HG03103 (cell line): ENCODE data around the gene DDX47.
A peak's percentile ranks its signal among the peaks of the same experiment; 100 is the strongest.
"Not testable (repeated sequence)": the region's sequence is repeated elsewhere in the genome, so short reads cannot be mapped to it uniquely, and the experiment has no call there.

Experiments
- ATAC-seq: cut with Tn5 transposase; IDR thresholded peaks from one replicate; pipeline ENCODE4 v1.9.1; 2021; ENCODE audit warnings: low read depth; ENCODE audit not compliant: unreplicated experiment

Gene DDX47

DNA sequence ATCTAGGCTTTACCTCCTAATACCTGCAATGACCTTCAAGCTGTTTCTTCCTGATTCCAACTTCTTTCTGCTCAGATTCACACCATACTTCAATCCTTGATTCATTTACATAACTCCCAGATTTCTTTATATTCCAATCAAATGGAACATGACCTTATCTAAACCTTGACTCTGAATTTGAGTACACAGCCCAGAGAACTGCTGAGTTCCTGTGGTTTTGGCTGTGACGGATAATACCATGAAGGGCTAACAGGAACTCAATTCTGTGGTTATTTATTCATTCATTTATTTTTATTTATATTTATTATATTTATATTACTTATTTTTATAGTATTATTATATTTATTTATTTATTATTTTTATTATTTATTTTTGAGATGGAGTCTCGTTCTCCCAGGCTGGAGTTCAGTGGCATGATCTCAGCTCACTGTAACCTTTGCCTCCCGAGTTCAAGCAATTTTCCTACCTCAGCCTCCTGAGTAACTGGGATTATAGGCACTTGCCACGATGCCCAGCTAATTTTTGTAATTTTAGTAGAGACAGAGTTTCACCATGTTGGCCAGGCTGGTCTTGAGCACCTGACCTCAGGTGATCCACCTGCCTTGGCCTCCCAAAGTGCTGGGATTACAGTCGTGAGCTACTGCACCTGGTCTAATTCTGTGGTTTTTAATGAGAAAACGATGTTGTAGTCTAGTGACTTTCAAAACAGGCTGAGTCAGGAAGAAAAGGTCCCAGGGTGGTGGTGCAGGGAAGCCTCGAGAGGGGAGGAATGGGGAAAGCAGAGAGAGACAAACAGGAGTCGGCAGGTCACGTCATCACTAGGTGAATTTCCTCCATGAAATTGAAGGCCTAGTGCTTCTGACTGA lies 16.0 kb upstream of the DDX47 start:
- no peak for ATAC-seq

DNA sequence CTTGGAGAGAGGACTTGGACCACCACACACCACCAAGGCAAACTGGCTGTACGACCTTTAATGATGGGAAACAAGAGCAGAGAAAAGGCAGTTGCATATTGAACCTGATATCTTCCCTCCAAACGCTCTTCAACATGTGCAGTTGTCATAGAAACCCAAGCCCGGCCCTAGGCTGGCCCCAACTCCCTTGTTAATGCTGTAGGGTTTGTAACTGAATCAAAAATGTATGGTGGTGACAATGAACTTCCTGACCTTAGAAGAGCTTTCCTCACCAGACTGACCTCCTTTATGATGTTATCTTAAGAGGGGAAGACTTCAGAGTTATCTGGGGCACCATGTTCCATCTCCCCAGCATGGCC lies 15.4 kb upstream of the DDX47 start:
- no peak for ATAC-seq

DNA sequence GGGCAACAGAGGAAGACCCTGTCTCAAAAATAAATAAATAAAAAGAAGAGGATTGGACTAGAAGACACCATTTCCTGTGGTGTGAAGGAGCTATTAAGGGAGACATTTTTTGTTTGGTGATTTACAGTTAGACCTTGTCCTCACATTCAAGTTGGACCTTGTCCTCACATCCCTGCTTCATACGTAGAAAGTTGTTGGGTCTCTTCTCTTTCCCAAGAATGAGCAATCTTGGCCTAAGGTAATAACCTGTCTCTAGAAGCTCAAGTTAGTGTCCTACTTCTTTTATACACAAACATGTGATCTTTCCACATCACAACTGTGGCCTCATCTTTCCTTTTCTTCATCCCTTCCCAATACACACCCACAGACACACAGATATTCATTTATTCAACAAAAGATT lies 14.7 kb upstream of the DDX47 start:
- no peak for ATAC-seq

DNA sequence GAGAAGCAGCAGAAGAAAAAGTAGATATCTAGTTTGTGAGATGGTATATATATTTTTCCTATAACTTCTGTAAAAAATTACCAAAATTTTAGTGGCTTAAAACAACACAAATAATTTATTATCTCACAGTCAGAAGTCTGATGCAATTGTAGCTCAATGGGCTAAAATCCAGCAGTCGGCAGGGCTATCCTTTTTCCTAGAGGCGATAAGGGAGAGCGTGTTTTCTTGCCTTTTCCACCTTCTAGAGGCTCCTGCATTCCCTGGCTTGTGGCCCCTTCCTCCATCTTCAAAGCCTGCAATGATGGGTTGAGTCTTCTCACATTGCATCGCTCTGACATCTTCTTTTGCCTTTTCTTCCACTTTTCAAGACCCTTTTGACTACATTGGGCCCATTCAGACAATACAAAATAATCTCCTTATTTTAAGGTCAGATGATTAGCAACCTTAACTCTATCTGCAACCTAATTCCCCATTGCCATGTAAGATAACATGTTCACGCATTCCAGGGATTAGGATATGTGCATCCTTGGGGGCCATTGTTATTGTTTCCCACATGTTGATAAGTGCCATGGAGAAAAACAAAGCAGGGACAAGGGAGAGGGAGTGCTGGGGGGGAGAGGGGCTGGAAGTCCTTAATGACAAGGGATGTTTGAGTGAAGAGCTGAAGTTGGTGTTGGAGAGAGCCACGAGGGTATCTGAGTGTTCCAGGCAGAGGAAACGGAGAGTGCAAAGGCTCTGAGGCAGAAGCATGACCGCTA lies 13.8 kb upstream of the DDX47 start:
- no peak for ATAC-seq

DNA sequence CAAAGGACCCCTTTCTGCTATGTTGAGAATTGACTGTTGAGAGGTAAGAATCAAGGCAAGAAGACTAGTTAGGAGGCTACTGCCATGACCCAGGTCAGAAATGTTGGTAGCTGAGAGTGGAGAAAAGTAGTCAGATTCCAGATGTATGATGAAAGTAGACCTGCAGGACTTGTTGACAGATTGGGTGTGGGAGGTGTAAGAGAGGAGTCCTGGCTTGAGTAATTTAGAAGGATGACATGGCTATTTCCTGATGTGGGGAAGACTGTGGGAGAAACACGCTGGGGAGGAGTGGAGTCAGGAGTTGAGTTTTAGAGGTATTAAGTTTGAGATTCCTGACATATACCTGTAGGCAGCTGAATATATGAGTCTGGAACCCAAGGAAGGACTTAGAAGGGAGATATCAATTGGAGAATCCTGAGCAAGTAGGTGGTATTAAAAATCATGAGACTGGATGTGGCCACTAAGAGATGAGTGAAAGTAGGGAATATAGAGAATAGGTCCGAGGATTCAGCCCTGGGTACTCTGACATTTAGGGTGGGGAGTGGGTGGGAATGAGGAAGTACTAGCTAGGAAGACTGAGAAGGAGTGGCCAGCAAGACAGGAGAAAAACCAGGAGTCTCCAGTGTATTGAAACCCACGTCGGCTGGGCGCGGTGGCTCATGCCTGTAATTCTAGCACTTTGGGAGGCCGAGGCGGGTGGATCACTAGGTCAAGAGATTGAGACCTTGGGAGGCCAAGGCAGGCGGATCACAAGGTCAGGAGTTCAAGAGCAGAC lies 12.6 kb upstream of the DDX47 start:
- no peak for ATAC-seq

DNA sequence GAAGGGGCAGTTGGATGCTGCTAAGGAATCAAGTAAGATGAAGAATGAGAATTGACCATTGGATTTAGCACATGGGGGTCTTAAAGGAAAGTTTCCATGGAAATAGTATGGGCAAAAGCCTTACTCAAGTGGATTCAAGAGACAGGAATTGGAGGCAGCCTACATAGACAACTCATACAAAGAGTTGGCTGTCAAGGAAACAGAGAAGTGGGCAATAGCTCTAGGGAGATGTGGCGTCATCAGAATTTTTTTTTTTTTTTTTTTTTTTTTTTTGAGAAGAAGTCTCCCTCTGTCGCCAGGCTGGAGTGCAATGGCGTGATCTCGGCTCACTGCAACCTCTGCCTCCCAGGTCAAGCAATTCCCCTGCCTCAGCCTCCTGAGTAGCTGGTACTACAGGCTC lies 11.5 kb upstream of the DDX47 start:
- ATAC-seq, result not testable (repeated sequence)

DNA sequence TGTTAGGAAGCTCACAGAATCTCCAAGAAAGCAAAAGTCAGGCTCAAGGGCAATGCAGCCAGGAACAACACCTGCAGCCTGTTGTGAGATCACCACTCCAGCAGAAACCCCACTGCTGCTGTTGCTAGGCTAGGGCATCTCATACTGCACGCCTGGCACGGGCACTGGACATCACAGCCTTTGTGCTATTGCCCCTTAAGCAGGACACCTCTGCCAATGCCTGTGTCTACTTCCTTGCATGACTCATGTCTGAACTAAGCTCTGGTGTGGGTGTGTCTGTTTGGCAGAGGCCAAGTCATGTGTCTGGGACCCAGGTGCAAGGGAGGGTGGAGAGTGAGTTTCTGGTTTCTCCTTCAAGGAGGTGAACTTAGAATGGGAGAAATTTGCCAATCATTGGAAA lies 10.0 kb upstream of the DDX47 start:
- ATAC-seq, result peak; percentile 75

DNA sequence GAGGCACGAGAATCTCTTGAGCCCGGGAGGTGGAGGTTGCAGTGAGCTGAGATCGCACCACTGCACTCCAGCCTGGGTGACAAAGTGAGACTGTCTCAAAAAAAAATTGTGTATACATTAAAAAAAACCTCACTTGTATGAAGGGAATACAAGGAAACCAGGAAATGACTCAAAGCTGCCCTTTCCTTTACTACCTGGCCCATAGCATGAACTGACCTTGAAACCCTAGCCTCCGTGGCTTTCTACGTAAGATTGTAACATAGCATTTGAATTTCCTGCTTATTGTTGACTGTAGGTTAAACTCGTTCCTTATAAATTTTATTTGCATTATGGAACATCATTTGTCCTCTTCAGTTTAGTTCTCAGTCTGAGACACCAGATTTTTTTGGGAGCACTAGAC lies 9.1 kb upstream of the DDX47 start:
- no peak for ATAC-seq

DNA sequence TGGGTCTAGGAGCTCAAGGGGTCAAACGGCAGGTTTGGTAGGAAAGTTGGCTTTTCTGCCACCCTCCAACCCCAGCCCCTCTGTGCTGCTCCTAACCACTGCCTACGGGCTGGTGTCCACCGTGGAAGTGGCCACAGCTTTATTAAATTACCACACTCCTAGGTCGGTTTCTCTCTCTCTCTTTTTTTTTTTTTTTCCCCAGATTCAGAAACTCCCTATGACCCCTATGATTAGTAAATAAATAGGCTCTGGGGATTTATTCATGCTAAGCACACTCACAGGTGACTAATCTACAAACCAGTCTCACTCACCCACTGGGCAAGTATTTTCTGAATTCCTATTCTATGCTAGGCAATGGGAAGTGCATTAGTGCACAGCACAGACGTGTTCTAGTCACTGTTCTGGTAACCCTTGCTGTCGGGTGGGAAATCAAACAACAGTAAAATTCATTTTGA lies 8.7 kb upstream of the DDX47 start:
- no peak for ATAC-seq

DNA sequence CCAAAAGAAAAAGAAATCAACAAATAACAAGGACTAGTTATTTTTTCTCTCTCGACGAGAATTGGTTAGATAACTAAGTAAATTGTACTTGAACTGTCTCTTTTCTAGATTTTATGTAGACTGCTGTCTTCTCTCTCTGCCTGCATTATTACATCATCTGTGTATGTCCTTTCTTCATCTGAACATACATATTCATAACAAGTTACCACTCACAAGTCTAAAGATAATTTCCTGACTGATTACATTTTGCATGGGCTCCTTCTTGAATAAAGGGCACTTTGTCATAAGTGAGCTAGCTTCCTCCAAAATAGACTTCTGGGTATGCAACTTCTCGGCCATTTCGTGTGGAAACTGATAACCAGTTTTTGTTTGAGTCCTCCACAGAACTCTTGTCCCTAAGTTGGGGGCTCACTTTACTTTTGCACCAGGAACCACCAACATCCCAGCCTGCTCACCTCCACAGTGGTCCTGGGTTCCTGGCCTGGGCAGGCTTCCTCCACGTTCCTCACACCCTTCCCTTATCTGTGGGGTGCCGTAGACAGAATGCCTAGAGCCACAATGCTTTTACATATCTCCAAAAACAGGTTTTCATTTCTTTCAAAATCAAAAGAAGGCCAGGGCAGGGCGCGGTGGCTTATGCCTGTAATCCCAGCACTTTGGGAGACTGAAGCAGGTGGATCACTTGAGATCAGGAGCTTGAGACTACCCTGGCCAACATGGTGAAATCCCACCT lies 6.2 kb upstream of the DDX47 start:
- no peak for ATAC-seq

DNA sequence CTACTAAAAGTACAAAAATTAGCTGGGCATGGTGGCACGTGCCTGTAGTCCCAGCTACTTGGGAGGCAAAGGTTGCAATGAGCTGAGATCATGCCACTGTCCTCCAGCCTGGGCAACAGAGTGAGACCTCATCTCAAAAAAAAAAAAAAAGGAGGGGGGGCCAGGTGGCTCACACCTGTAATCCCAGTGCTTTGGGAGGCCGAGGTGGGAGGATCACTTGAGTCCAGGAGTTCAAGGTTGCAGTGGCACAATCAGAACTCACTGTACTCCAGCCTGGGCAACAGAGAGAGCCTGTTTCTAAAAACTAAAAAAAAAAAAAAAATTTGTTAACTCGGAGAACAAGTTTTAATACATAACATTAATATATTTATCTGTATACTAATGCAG lies 5.6 kb upstream of the DDX47 start:
- ATAC-seq, result not testable (repeated sequence)

DNA sequence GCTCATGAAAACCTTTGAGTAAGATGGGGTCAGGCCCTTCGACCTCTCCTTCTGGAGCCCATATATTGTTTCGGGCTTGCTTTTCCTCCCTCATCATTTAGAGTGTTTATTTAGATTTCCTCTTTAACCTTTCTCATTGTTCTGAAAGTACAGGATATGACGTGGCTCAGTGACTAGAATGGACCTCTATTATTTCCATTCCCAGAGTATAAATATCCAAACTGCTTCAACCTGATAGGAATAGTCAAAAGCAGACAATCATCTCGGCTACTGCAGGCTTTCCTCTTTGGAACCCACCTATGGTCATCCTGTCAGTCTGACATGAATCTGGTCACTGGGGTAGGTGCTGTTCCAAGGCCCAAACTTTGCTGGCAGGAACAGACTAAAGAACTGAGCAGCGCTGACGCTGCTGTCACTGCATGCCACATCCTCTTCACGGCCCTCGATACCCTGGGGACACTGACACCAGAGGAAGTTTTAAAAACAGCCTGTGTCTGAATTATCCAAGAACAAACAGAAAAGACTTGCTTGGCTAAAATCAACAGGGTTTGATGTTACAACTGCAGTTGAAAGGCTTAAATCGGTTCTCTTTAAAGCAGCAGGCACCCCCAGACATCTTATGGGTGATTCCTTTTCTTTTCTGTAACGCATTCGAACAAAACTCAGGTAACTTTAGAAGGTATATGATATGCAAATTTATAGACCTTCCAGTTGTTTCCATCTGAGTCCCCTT lies 5.0 kb upstream of the DDX47 start:
- peak; percentile 71 for ATAC-seq

DNA sequence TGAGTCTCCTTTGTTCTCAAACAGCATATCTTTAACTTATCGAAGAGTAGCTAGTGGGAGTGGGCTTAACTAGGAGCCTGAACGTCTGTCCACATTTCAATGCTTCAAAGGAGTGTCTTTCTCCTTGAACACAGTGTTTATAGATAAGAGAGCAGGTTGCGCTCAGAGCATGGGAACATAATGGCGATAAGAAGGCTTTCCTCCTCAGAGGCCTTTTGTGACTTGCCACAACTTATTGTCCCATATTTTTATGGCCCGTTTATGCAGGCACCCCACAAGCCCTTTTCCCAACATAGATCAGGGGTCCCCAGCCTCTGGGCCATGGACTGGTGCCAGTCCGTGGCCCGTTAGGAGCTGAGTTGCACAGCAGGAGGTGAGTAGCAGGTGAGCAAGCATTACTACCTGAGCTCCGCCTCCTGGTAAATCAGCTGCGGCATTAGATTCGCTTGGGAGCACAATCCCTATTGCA lies 2.6 kb upstream of the DDX47 start:
- no peak for ATAC-seq

DNA sequence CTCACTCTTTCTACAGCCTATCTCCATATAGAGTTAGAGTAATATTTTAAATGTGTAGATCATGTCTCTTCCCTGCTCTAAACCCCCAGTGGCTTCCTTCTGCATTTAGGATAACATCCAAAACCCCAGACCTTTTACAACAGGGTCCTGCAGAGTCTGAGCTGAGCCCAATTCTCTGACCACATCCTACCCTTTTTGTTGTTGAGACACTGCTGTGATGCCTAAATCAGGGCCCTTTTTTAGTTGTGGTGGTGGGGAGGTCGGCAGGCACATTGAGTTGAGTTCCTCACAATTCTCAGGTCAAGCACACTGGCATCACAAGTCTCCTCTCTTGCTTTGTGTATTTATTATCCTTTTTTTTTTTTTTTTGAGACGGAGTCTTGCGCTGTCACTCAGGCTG lies 1.8 kb upstream of the DDX47 start:
- no peak for ATAC-seq

DNA sequence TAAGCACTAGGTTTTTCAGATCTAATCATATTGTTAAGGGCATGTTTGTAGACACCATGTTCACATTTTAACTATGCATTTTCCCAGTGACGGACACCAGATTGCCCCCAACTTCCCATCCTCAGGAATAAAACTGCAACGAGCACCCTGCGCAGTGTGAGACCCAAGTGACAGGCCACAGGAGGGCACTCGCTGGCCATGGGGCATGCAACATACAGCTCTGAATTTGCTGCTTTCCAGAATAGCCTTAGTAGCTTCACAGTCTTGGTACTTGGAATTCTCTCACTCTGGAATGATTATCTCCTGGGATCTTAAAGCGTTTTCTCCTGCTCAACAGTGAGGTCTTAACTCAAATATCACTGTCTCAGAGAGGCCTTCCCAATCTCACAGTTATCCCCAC lies 972 bp upstream of the DDX47 start:
- ATAC-seq, result no peak

DNA sequence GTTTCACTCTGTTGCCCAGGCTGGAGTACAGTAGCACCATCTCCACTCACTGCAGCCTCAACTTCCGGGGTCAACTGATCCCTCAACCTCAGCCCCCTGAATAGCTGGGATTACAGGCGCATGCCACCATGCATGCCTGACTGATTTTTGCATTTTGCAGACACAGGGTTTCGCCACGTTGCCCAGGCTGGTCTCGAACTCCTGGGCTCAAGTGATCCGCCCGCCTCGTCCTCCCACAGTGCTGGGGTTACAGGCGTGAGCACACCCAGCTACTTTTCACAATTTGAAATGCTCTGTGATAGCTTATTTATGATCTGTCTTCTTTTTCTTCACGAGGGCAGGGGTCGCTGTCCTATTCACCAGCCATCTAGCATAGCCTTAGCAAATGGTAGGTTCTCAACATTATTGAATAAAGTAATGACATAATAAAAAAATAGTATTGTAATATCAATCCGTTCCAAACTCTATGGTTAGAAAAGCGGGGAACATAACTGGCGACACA lies 477 bp upstream of the DDX47 start:
- no peak for ATAC-seq

DNA sequence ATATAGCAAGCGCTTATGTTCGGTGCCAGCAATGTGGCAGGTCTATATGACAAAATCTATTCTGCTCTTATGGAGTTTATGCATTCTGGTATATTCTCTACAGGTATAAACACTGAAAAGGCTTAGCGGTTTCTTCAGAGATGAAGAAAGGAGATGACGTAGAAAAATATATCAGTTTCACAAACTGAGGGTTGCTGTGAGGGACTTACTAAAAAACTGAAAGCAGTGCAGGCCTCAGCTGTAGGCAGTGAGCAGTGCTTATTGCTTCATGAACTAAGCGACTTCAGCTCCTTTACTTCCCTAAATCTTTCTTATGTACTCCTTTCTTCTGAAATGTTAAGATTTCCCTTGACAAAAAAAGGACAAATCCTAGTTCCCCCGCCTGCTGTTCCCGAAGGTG lies 4.5 kb downstream of the DDX47 start:
- no peak for ATAC-seq

DNA sequence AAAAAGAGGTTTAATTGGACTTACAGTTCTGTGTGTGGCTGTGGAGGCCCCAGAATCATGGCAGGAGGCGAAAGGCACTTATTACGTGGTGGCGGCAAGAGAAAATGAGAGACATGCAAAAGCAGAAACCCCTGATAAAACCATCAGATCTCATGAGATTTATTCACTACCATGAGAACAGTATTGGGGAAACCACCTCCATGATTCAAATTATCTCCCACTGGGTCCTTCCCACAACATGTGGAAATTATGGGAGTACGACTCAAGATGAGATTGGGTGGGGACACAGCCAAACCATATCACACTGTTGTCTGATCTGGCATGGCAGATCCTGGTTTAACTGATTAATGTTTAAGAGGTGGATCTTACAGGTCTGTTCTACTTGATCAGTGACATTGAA lies 5.6 kb downstream of the DDX47 start:
- no peak for ATAC-seq

DNA sequence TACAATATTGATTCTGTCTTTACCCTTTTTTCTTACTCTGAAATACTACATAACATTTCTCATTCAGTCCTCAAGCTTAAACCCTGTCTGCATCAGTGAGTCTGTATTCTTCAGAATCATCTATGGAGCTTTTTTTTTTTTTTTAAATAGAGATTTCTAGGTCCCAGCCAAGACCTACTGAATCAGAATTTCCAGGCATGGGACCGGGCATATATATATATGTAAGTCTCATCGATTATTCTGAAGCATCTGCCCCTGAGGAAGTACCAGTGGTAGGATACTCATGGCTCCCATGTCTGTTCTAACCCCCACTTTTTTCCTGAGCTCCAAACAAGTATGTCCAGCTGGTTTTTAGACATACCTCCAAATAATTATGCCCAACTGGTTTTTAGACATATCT lies 6.1 kb downstream of the DDX47 start:
- no peak for ATAC-seq
